HG02973 (cell line): Measurements from ENCODE around the gene KATNAL1.
A peak's percentile ranks its signal among the peaks of the same experiment; 100 is the strongest.
"Not testable (repeated sequence)": the region's sequence is repeated elsewhere in the genome, so short reads cannot be mapped to it uniquely, and the experiment has no call there.

Experiments used
- ATAC-seq: cut with Tn5 transposase; IDR thresholded peaks from one replicate; pipeline ENCODE4 v1.9.1; 2021; ENCODE audit warnings: moderate library complexity; ENCODE audit not compliant: unreplicated experiment

The KATNAL1 gene

DNA sequence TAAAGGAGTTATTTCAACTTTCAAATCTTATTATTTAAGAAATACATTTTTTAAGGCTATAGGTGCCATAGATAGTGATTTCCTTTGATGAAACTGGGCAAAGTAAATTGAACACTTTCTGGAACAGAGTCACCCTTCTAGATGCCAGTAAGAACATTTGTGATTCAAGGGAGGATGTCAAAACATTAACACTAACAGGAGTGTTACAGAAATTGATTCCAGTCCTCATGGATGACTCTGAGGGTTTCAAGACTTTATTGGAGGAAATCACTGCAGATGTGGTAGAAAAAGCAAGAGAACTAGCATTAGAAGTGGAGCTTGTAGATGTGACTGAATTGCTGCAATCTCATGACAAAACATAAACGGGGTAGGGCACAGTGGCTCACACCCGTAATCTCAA, 12.2 kb downstream of the KATNAL1 start:
- ATAC-seq = no peak

DNA sequence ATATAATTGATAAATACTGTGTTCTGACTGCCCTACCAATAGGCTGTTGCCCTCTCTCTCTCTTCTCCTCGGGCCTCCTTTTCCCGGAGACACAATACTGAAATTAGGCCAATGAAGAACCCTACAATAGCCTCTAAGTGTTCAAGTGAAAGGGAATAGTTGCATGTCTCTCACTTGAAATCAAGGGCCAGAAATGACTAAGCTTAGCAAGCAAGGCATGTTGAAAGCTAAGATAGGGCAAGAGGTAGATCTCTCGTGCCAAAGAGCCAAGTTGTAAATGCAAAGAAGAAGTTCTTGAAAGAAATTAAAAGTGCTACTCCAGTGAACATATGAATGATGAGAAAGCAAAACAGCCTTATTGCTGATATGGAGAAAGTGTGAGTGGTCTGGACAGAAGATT, 13.3 kb downstream of the KATNAL1 start:
- no peak for ATAC-seq

DNA sequence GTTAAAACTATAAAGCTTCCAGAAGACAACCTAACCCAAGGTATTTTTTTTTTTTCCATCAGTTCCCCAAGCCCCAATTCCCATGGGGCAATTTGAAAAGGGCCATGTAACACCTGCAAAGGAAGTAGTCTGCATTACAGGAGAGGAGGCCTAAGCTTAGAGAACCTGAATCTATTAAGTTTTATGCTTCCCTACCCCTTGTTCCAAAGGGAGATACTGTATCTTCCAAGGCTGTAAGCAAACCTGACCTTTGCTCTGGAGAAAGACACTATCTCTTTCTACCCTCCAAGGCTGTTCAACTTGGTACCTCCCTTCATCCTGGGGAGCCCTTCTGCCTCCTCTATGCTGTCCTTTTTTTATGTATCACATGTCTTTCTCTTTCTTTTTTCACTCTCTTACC, 15.0 kb downstream of the KATNAL1 start:
- ATAC-seq = no peak

DNA sequence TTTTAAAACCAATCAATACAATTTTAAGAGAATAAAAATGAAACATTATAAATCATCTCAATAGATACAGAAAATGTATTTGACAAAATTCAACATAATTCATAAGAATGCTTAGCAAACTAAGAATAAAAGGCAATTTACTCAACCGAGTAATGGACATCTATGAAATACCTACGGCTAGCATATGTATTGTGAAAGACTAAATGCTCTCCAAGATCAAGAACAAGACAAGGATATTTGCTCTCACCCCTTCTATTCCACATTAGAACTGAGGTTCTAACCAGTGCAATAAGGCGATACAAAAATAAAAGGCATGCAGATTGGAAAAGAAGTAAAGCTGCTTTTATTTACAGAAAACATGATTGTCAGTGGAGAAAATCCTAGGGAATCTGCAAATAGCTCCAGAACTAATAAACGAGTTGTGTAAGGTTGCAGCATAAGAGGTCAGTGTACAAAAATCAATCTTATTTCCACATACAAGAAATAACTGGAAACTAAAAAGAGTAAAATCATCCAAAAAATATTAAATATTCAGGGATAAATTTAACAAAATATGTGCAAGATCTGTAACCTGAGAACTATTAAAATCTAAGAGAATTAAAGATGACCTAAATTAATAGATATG, 16.4 kb downstream of the KATNAL1 start:
- ATAC-seq = no peak

DNA sequence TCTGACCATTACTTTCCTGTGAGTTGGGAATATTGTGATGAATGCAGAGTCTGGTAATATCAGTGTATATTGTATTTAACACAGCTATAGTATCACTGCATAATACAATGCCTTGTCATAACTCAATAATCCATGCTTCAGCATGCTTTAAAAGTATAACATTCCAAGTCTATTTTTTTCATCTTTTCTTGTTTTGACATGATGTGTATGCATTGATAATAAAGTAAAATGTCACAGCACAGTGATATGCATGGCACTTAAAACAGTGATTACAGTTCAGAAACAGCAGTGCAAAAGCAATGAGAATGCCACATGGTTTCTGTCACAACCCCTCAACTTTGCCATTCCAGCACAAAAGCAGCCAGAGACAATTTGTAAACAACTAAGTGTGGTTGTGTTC, 17.8 kb downstream of the KATNAL1 start:
- ATAC-seq = no peak

DNA sequence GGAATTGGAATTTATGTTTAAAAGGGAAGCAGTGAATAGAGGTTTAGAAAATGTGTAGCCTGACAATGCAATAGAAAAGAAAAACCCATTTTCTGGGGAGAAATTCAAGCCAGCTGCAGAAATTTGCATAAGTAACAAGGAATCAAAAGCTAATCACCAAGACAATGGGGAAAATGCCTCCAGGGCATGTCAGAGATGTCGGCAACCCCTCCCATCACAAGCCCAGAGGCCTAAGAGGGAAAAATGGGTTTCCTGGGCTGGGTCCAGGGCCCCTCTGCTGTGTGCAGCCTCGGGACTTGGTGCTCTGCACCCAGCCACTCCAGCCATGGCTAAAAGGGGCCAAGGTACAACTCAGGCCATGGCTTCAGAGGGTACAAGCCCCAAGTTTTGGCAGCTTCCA, 21.3 kb downstream of the KATNAL1 start:
- not testable (repeated sequence) for ATAC-seq

DNA sequence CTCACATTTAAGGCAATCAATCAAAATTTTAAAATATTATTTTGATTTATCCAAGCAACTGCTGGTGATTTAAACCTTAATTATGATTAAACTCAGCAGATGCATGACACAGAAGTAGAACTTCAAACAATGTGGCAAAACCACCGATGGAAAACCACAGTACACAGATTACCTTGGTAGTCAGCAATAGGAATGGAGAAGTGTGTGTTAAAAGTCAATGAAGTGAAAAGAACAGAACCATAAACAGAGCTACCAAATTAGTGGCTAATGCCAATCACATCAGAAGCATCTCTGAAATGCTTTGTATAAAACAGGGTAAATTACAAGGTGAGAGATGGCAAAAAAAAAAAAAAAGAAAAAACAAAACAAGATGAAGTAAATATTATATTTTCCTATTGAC, 31.2 kb downstream of the KATNAL1 start:
- no peak for ATAC-seq

DNA sequence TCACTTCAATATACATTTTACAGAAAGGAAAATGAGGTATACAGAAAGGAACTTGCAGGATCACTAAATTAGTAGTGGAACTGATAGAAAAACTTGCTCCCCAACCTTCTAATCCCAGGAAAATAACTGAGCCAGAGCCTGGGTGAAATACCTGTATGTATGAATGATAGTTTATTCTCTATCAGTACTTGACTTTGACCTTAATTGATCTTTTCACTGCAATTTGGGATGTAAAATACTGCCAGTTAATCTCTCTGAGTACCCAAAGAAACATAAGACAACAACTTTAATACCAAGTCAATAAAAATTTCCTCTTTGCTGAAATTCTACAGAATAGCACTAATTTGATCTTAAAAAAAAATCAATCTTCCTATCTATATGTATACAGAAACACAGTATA, 33.3 kb downstream of the KATNAL1 start:
- ATAC-seq = no peak

DNA sequence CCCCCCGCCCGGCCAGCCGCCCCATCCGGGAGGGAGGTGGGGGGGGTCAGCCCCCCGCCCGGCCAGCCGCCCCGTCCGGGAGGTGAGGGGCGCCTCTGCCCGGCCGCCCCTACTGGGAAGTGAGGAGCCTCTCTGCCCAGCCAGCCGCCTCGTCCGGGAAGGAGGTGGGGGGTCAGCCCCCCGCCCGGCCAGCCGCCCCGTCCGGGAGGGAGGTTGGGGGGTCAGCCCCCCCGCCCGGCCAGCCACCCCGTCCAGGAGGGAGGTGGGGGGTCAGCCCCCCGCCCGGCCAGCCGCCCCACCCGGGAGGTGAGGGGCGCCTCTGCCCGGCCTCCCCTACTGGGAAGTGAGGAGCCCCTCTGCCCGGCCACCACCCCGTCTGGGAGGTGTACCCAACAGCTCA, 37.3 kb downstream of the KATNAL1 start:
- ATAC-seq = not testable (repeated sequence)

DNA sequence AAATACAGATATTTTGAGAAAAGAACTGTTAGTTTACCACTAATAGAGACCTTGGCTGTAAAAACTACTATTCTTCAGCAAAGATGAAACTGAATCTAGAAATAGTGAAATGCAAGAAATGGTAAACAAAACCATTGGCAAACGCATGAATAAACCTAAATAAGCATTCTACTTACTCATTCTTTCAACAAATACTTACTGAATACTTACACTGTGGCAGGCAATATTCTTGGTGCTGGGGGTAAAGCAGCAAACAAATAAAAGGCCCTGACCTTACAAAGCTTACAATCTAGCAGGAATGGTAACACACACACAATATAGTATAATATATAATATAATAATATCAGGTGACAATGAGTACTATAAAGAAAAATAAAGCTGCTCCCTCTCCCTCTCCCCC, 38.7 kb downstream of the KATNAL1 start:
- no peak for ATAC-seq

DNA sequence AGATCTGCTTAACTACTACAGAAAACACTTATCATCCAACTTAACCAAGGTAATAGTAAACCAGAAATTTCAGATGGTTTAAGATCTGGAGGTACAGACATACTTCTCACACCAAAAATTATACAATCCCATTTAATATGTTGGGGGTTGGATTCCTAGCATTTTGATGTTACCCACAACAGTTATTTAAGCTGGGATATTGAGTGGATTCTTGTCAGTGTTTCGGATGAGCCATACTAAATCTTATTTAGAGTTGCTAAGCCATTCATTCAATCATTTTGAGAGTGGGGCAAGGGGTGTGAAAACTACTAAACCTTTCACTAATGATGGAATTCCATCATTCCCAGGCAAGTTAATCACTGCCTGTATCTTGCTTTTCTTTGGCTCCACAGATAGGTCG, 40.6 kb downstream of the KATNAL1 start:
- no peak for ATAC-seq

DNA sequence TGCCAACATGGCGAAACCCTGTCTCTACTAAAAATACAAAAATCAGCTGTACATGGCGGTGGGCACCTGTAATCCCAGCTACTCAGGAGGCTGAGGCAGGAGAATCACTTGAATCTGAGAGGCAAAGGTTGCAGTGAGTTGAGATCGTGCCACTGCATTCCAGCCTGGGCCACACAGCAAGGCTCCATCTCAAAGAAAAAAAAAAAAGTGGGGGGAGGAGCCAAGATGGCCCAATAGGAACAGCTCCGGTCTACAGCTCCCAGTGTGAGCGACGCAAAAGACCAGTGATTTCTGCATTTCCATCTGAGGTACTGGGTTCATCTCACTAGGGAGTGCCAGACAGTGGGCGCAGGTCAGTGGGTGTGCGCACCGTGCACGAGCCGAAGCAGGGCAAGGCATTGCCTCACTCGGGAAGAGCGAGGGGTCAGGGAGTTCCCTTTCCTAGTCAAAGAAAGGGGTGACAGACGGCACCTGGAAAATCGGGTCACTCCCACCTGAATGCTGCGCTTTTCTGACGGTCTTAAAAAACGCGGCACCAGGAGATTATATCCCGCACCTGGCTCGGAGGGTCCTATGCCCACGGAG, 48.1 kb downstream of the KATNAL1 start:
- ATAC-seq = not testable (repeated sequence)

DNA sequence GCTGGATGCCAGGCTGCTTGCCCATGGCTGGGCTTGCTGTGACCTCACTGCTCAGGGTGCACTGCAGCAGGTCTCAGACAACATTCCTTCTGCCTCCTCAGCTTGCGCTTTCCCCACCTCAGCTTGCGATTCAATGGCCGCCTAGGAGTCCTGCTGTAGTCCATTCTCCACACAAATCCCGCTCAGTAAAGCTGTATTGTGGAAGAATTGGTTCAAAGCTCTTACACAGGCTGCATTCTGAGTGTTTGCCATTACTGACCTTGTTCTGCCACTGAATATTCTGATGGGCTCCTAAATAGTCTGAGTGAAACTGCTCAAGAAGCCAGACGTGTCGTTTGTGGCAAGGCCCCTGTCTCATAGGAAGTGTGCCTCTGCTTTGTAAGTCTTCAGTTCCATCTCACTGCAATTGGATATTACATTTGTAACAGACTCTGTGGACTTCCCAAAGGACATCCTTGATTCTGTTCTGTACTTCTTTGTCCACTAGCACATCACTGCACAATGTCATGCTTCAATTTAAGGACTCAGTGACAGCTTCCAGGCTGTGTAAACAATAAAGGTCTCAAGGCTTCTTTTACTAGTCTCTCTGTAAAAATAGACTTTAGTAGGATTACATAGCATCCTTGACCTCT, 49.8 kb downstream of the KATNAL1 start:
- ATAC-seq = no peak

DNA sequence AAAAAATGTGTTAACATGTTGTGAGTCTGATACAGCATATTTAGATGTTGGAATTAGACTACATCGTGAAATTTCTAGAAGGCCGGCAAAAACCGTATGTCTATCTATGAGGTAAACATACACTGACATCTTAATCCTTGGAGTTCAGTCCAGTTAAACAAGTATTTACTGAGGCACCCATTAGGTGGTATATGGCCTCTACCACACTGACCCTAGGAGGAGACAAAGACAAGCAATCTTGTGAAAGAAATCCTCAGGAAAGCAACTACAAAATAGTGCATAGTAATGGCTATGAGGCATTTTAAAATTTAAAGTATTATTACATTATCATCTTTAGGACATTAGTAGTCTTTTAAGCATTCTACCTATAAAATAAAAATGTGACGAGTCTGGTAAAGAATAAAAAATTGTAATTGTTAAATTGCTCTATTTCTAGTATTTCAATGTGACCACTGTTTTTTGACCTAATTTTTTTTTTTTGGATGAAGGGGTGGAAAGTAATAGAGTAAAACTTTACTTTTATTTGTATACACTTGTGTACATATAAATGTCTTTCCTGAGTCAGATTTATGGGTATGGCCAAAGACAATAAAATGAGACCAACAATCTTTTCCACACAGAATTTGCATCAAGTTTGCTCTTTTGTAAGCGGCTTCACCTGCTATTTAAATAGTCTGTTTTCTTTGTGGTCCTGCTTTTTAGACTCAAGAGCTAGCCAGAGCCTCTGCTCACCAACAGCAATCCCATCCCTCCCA, 50.5 kb downstream of the KATNAL1 start:
- ATAC-seq = no peak

DNA sequence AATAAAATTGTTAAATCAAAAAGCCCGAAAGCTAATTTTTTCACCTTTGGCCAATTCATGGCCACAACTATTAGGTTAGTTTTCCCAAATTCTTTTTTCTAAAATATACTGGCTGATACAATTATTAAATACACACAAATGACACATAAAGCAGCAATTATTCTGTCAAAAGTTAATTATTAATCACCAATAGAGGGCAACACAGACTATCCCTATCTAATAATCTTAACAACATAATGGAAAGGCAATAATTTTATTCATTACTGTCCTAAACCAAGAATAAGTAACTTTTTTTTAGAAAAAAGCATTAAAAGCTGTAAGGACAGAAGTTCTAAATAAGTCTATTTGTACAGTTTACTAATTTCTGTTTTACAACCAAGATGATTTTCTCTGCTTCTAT, 51.7 kb downstream of the KATNAL1 start:
- no peak for ATAC-seq

DNA sequence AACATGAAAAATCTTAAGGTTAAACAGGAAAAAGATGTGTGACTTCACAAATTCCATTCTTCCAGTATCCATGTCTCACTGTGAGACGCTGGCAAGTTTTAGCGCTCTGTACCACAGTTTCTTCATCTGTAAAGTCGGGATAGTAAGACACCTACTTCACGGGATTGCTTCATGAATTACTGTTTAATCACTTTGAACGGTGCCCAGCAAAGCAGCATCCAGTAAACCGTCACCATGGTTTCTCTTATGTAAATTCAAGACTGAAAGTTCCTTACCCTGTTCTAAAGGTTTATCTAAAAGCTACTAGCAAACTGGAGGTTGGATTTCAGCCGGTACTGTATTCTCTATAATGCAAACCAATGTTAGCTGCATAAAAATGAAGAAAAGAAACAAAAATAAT, 53.5 kb downstream of the KATNAL1 start:
- ATAC-seq = no peak

DNA sequence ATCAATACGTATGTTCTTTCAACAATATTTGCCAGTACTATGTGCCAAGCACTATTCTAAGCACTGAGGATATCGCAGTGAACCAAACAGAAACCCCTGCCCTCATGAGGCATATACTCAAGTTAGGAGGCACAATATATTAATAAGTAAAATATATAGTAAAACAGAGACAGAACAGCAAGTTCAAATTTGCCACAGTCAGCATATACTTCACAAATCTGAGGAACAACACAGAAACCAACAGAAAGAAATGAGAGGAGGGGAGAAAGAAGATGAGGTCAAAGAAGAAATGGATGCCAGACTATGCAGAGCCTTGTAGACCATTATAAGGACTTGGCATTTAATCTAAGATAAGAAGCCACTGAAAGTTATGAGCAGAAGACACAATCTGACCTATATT, 59.9 kb downstream of the KATNAL1 start:
- no peak for ATAC-seq

DNA sequence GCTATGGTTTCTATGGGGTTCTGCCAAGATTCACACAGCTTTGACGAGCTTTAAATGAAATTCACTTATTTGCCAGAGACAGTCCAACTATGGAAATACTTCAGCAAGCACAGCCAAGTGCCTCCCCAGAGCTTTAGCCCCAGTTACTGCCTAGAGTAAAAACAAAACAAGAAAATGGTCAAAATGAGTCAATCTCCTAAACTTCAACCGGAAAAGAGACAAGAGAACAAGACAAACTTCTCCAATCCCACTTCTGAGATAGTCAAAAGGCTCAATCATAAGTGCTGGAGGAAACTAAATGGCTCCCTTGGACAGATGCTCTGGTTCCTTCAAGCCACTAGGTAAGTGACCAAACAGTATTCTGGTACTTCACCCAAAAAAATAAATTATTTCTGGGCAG, 65.8 kb downstream of the KATNAL1 start:
- ATAC-seq = peak; percentile 84

DNA sequence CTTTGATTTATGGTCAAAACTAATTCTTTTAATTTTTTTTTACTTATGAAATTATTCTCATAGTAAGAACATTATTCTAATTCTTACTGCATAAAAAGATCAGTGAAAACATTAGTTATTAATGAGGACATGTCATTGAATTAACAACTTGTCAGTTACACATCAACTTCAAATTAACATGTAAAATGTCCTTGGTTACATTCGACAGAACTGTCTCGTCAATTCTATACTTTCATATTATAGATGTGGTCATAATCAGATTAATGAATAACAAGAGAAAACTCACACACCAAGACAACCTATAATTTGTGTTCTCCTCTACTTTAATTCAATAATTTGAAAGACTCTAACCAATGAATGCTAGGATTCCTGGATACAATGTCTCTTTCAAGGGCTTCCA, 66.7 kb downstream of the KATNAL1 start:
- ATAC-seq = no peak

DNA sequence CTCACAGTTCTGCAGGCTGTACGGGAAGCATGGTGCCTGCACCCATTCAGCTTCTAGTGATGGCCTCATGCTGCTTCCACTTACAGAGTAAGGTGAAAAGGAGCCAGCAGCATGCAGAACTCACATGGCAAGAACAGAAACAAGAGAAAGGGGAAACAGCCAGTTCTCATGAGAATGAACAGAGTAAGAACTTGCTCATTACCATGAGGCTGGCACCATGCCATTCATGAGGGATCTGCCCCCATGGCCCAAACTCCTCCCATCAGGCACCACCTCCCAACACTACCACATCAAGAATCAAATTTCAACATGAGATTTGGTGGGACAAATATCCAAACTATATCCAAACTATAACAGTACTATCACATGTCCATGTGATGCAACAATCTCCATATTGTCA, 72.1 kb downstream of the KATNAL1 start:
- no peak for ATAC-seq

DNA sequence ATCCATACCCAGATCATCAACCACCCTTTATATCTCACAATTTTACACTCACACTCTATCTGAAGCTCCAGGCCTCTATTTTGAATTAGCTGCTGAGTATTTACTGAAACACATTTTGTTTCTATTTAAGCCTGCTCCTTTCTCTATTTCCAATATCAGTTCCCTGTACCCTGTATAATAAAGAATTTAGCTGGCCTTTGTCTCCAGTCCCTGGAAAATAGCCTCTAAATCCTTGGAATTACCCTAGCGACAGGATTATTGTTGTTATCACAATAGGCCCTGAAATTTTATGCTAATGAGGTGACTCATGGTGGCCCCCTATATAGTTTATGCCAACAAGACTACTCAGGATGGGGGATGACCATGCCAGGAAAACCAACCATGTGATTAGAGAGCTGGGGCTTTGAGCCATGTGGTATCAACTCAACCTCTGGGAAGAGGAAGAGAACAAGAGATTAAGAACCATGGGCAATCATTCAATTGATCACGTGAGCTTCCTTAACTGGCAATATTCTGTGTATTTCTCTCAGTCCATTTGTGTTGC, 72.7 kb downstream of the KATNAL1 start:
- no peak for ATAC-seq

DNA sequence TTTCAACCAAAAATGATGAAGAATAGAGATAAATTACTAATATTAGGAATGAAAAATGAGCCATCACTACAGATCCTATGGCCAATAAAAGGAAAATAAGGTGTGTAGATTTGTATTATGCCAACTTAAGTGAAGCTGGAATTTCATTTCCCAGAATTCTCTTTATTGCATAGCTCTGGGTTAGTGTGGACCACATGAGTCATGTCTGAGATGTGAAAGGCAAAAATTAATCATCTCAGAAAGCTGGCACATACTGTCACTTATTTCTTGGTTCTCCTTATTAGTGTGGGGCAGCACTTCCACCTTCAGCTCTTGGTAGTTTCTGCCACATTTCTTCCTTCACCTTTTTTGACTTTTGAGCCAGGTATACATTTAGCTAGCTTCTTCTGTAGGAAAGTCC, 82.6 kb downstream of the KATNAL1 start:
- ATAC-seq = no peak
